SK-N-SH (cell line): ENCODE measurements around the gene MATR3. TPM values are rescaled to one million over a fixed set of nuclear protein-coding genes. Genes with fewer than 3 reads are reported as not detected.

ENCODE experiments used
- CTCF ChIA-PET: fragments of 300-600, 350-600 bp; formaldehyde crosslinking; extraction: SDS; loops from one replicate; lab custom pipeline; 2021; lab: Yijun Ruan, JAX
- POLR2A ChIA-PET: fragments of 350-600 bp; sonication (Branson Sonifier 250); formaldehyde crosslinking; extraction: SDS; loops from one replicate; lab custom pipeline; 2020; ENCODE audit warnings: antibody characterized with exemption, inconsistent platforms; lab: Yijun Ruan, JAX
- DNase-seq: peaks from one replicate; pipeline ENCODE4 v3.0.0; 2012
- H2AFZ ChIP-seq: fragments of 200-600 bp; sonication (generic); 2 replicates; pipeline ENCODE4 v1.8.1; 2016; ENCODE audit warnings: antibody characterized with exemption, mild to moderate bottlenecking, low read depth
- H3F3A ChIP-seq: fragments of 200-600 bp; sonication (generic); replicated peaks from 2 replicates; pipeline ENCODE3; 2016; ENCODE audit warnings: antibody characterized with exemption, mild to moderate bottlenecking; ENCODE audit not compliant: insufficient read depth
- H3K27ac ChIP-seq, 2 experiments: fragments of 200-500 bp in 1 of 2; fragments of 200-600 bp in 1 of 2; sonication (Bioruptor generic) in 1 of 2; sonication (generic), shearing (Covaris generic) in 1 of 2; 2 replicates each; pipeline versions ENCODE4 v1.5.1 to v1.6.1; 2014 to 2016; ENCODE audit warnings: low read depth in 2 of 2, inconsistent platforms in 1 of 2, low read length in 1 of 2, mild to moderate bottlenecking in 1 of 2, mixed read lengths in 1 of 2
- H3K27me3 ChIP-seq: fragments of 200-600 bp; sonication (generic), shearing (Covaris generic); 2 replicates; pipeline ENCODE4 v1.6.1; 2016; ENCODE audit warnings: mixed run types; ENCODE audit not compliant: insufficient read depth
- H3K36me3 ChIP-seq, 2 experiments: fragments of 200-500 bp in 1 of 2; fragments of 200-600 bp in 1 of 2; sonication (Bioruptor generic) in 1 of 2; sonication (generic) in 1 of 2; replicated peaks in 1 of 2; 2 replicates each; pipeline versions ENCODE3 to v1.5.1; 2014 to 2016; ENCODE audit warnings: low read length in 1 of 2, mild to moderate bottlenecking in 1 of 2; ENCODE audit not compliant: insufficient read depth in 2 of 2, control insufficient read depth in 1 of 2
- H3K4me1 ChIP-seq, 2 experiments: fragments of 200-500 bp in 1 of 2; fragments of 200-600 bp in 1 of 2; sonication (Bioruptor generic) in 1 of 2; sonication (generic), shearing (Covaris generic) in 1 of 2; 2 replicates each; pipeline versions ENCODE4 v1.5.1 to v1.6.1; 2014 to 2016; ENCODE audit warnings: low read depth in 1 of 2, low read length in 1 of 2, mixed run types in 1 of 2; ENCODE audit not compliant: insufficient read depth in 2 of 2, control insufficient read depth in 1 of 2
- H3K4me2 ChIP-seq: fragments of 200-600 bp; sonication (generic), shearing (Covaris generic); 2 replicates; pipeline ENCODE4 v1.6.1; 2017; ENCODE audit warnings: mixed run types
- H3K4me3 ChIP-seq, 2 experiments: fragments of 200-500 bp in 1 of 2; fragments of 200-600 bp in 1 of 2; sonication (Bioruptor generic) in 1 of 2; sonication (generic), shearing (Covaris generic) in 1 of 2; 2 replicates each; pipeline versions ENCODE4 v1.5.1 to v1.8.1; 2014 to 2016; ENCODE audit warnings: low read depth in 2 of 2, inconsistent platforms in 1 of 2, low read length in 1 of 2, mild to moderate bottlenecking in 1 of 2, mixed read lengths in 1 of 2, moderate library complexity in 1 of 2
- H3K79me2 ChIP-seq: fragments of 200-600 bp; sonication (generic); 2 replicates; pipeline ENCODE4 v1.8.1; 2017; ENCODE audit warnings: mild to moderate bottlenecking; ENCODE audit not compliant: insufficient read depth
- H3K9ac ChIP-seq: fragments of 200-600 bp; sonication (generic); 2 replicates; pipeline ENCODE4 v1.6.1; 2017; ENCODE audit warnings: mixed run types
- H3K9me2 ChIP-seq: fragments of 200-600 bp; sonication (generic); 2 replicates; pipeline ENCODE4 v1.6.1; 2017; ENCODE audit warnings: mixed run types
- H3K9me3 ChIP-seq: fragments of 200-600 bp; sonication (generic); 2 replicates; pipeline ENCODE4 v1.6.1; 2017; ENCODE audit warnings: mixed run types, mild to moderate bottlenecking, moderate library complexity
- H4K20me1 ChIP-seq: fragments of 200-600 bp; sonication (generic); 2 replicates; pipeline ENCODE4 v1.6.1; 2017; ENCODE audit warnings: mild to moderate bottlenecking, mixed run types; ENCODE audit not compliant: insufficient read depth
- FOXJ3 ChIP-seq: sonication (generic); formaldehyde crosslinking; IDR thresholded peaks from 2 replicates; pipeline ENCODE4 v1.5.1; 2020; ENCODE audit warnings: mild to moderate bottlenecking, missing genetic modification reagents
- GATA2 ChIP-seq: sonication (generic); formaldehyde crosslinking; IDR thresholded peaks from 2 replicates; pipeline ENCODE4 v1.5.0; 2020; ENCODE audit warnings: mild to moderate bottlenecking, missing genetic modification reagents
- JUND ChIP-seq: IDR thresholded peaks from 2 replicates; pipeline ENCODE4 v1.4.0; 2012
- MEF2A ChIP-seq: IDR thresholded peaks from 2 replicates; pipeline ENCODE4 v1.4.0; 2012; ENCODE audit warnings: low read depth, borderline replicate concordance
- MXI1 ChIP-seq: IDR thresholded peaks from 2 replicates; pipeline ENCODE4 v1.6.1; 2012; ENCODE audit warnings: mild to moderate bottlenecking, low read depth, low read length, improper control_type of control experiment
- NRF1 ChIP-seq: IDR thresholded peaks from 2 replicates; pipeline ENCODE4 v1.6.1; 2012; ENCODE audit warnings: low read depth, mild to moderate bottlenecking, low read length
- RFX5 ChIP-seq: IDR thresholded peaks from 2 replicates; pipeline ENCODE4 v1.6.1; 2012; ENCODE audit warnings: mild to moderate bottlenecking, improper control_type of control experiment, low read length
- SMC3 ChIP-seq: IDR thresholded peaks from 2 replicates; pipeline ENCODE4 v1.6.1; 2012; ENCODE audit warnings: low read depth, low read length, improper control_type of control experiment
- TEAD4 ChIP-seq: IDR thresholded peaks from 2 replicates; pipeline ENCODE4 v1.4.0; 2012; ENCODE audit warnings: mild to moderate bottlenecking, borderline replicate concordance; ENCODE audit not compliant: insufficient read depth
- USF1 ChIP-seq: IDR thresholded peaks from 2 replicates; pipeline ENCODE4 v1.4.0; 2012; ENCODE audit warnings: low read depth, borderline replicate concordance
- USF2 ChIP-seq: fragments of 150-350 bp; IDR thresholded peaks from 2 replicates; pipeline ENCODE4 v1.6.1; 2017; ENCODE audit warnings: antibody characterized with exemption, low read length, low read depth, borderline replicate concordance
- YY1 ChIP-seq: IDR thresholded peaks from 2 replicates; pipeline ENCODE4 v1.4.0; 2012; ENCODE audit warnings: low read depth, mild to moderate bottlenecking
- ZBTB33 ChIP-seq: IDR thresholded peaks from 2 replicates; pipeline ENCODE4 v1.4.0; 2012; ENCODE audit warnings: low read depth, borderline replicate concordance
- WGBS: methylation state at CpG from one replicate; pipeline ENCODE4 v1.1.6; 2017; ENCODE audit warnings: low lambda C conversion rate; 5-methylcytosine and 5-hydroxymethylcytosine counted together
- polyA plus RNA-seq, 3 experiments: library from polyadenylated mRNA; depleted of rRNA; stranded (reverse); fragments of >200 nt; gene quantifications; 2 replicates each; pipeline ENCODE4 v1.2.3, GENCODE V29; 2012

The MATR3 gene
- polyA plus RNA-seq, 1 of the 3 experiments (the other 2 are of a cell fraction): 40.4 TPM

- Histone ChIP-seq H3K9me3 (no peaks in the 10 kb centered on the region), H3K4me1 (peaks cover 6 to 15% of the 10 kb centered on the region in 2 experiments; a peak in 3 of 4 replicates), H2AFZ (no peak overlapping the region), H3K27me3 (no peaks in the 10 kb centered on the region), H4K20me1 (peaks cover 100% of the 10 kb centered on the region), H3K36me3 (peaks cover 5 to 16% of the 10 kb centered on the region in 2 experiments), H3F3A (peaks cover 29% of the 10 kb centered on the region), H3K79me2 (peaks cover 100% of the 10 kb centered on the region), H3K4me3 (no peak overlapping the region), H3K9me2 (no peaks in the 10 kb centered on the region), H3K9ac (no peak overlapping the region), H3K27ac (no peak overlapping the region), H3K4me2 (0 out of 2 replicates have a peak overlapping the region, but pooled peaks have one; percentile 6)
- CTCF ChIA-PET: interaction anchor here (0.6 to 3.1 kb wide), 7 partner anchors 10 to 703 kb away, joined by 3 to 13 read pairs (median 3); partner anchors contain the start of genes MATR3 and PAIP2
- POLR2A ChIA-PET: interaction anchor here (0.6 to 1.5 kb wide), 2 partner anchors 10 to 31 kb away, joined by 3 to 5 read pairs; no protein-coding TSS in a partner anchor
- DNase-seq: no peak
- TF ChIP-seq RFX5: no peak
- TF ChIP-seq ZBTB33: no peak
- no peak for TF ChIP-seq SMC3
- no peak for TF ChIP-seq TEAD4
- no peak for TF ChIP-seq FOXJ3 (CRISPR knock-in tag)
- no peak for TF ChIP-seq MXI1
- no peak for TF ChIP-seq NRF1
- no peak for TF ChIP-seq MEF2A
- TF ChIP-seq YY1: no peak
- TF ChIP-seq USF2: no peak
- no peak for TF ChIP-seq JUND
- no peak for TF ChIP-seq GATA2 (CRISPR knock-in tag)
- TF ChIP-seq USF1: no peak
- WGBS: 77% methylated on average over 3 of the region's 3 CpGs
These were observed 11.1 kb downstream of the MATR3 start for GRCh38 chr5:139304391-139305324.
